GM23338 (cell line): ENCODE data around the gene HS1BP3. TPM values are rescaled to one million over a fixed set of nuclear protein-coding genes. Genes with fewer than 3 reads are reported as not detected.

Experiments used
- polyA plus RNA-seq: library from polyadenylated mRNA; unstranded; fragments of >200 nt; fragmentation: Nextera tagmentation; extraction: Ambion mirVana; gene quantifications from 2 replicates; pipeline ENCODE4 v1.2.1, GENCODE V29; 2016
- total RNA-seq: library from RNA; depleted of rRNA; stranded (reverse); fragments of >200 nt; shearing (Covaris generic); gene quantifications from 2 replicates; pipeline ENCODE4 v1.2.3, GENCODE V29; 2014; rRNA removed

The HS1BP3 gene
- total and polyA plus RNA-seq, 2 experiments from 2014 or later = 7.2 to 15.0 TPM

Other genes starting within 250 kb of the HS1BP3 start
- gene RHOB, start 204.0 kb downstream of the HS1BP3 start, total RNA-seq = 26.9 and 29.2 TPM in 2 replicates
- 5.5 and 6.6 TPM in 2 replicates for gene RHOB, start 204.0 kb downstream of the HS1BP3 start, polyA plus RNA-seq
- 0.19 and 0.52 TPM in 2 replicates for gene GDF7, start 16.0 kb upstream of the HS1BP3 start, total RNA-seq
- 0.16 and 0.19 TPM in 2 replicates for gene GDF7, start 16.0 kb upstream of the HS1BP3 start, polyA plus RNA-seq
- 25.4 and 37.5 TPM in 2 replicates for gene LDAH, start 172.0 kb upstream of the HS1BP3 start, total RNA-seq
- gene LDAH, start 172.0 kb upstream of the HS1BP3 start, polyA plus RNA-seq = 8.1 and 12.1 TPM in 2 replicates